ENCODE measurements around the gene EREG.
A peak's percentile ranks its signal among the peaks of the same experiment; 100 is the strongest.
"Not testable (repeated sequence)": the region's sequence is repeated elsewhere in the genome, so short reads cannot be mapped to it uniquely, and the experiment has no call there.

EREG gene

GRCh38 chr4:74339501-74339900, 25.4 kb upstream of the EREG start:
- H3K27ac ChIP-seq, result no peak overlapping the region
- no peak for DNase-seq (ENCODE audit: low read depth, low spot score)

GRCh38 chr4:74340421-74340820, 24.5 kb upstream of the EREG start:
- not testable (repeated sequence) for DNase-seq (ENCODE audit: low read depth, low spot score); H3K27ac ChIP-seq

GRCh38 chr4:74344031-74344430, 20.9 kb upstream of the EREG start:
- DNase-seq (ENCODE audit: low read depth, low spot score), result no peak
- H3K27ac ChIP-seq, result no peak overlapping the region

- no peak for DNase-seq (ENCODE audit: low read depth, low spot score)
- no peak overlapping the region for H3K27ac ChIP-seq
Measured at GRCh38 chr4:74353858-74354257, 11.1 kb upstream of the EREG start.

GRCh38 chr4:74357965-74358364, 7.0 kb upstream of the EREG start:
- no peak for DNase-seq (ENCODE audit: low read depth, low spot score)
- H3K27ac ChIP-seq, result no peak overlapping the region

- no peak for DNase-seq (ENCODE audit: low read depth, low spot score)
- no peak overlapping the region for H3K27ac ChIP-seq
Measured at GRCh38 chr4:74361671-74362070, 3.3 kb upstream of the EREG start.

- DNase-seq (ENCODE audit: low read depth, low spot score), result no peak
- peak overlapping the region; percentile 41 for H3K27ac ChIP-seq
Measured at GRCh38 chr4:74362347-74362746, 2.6 kb upstream of the EREG start.

- H3K27ac ChIP-seq, result peak overlapping the region; percentile 95
- no peak for DNase-seq (ENCODE audit: low read depth, low spot score)
Measured at GRCh38 chr4:74364256-74364651, 691 bp upstream of the EREG start.

- peak overlapping the region; percentile 95 for H3K27ac ChIP-seq
- no peak for DNase-seq (ENCODE audit: low read depth, low spot score)
Measured at GRCh38 chr4:74365761-74366160, 816 bp downstream of the EREG start.

- DNase-seq (ENCODE audit: low read depth, low spot score), result no peak
- H3K27ac ChIP-seq, result peak overlapping the region; percentile 95
Measured at GRCh38 chr4:74366367-74366911, 1.5 kb downstream of the EREG start.

- peak overlapping the region; percentile 95 for H3K27ac ChIP-seq
- DNase-seq (ENCODE audit: low read depth, low spot score), result no peak
Measured at GRCh38 chr4:74367656-74368290, 2.8 kb downstream of the EREG start.

- H3K27ac ChIP-seq, result peak overlapping the region; percentile 95
- no peak for DNase-seq (ENCODE audit: low read depth, low spot score)
Measured at GRCh38 chr4:74368596-74368995, 3.7 kb downstream of the EREG start.

GRCh38 chr4:74369855-74370254, 4.9 kb downstream of the EREG start:
- DNase-seq (ENCODE audit: low read depth, low spot score), result no peak

GRCh38 chr4:74370912-74371311, 6.0 kb downstream of the EREG start:
- no peak for DNase-seq (ENCODE audit: low read depth, low spot score)
- peak overlapping the region; percentile 95 for H3K27ac ChIP-seq

More at GRCh38 chr4:74369855-74370254, 4.9 kb downstream of the EREG start:
- H3K27ac ChIP-seq, result peak overlapping the region; percentile 95

GRCh38 chr4:74374128-74374527, 9.2 kb downstream of the EREG start:
- DNase-seq (ENCODE audit: low read depth, low spot score), result no peak
- H3K27ac ChIP-seq, result peak overlapping the region; percentile 95

GRCh38 chr4:74374561-74375327, 9.8 kb downstream of the EREG start:
- H3K27ac ChIP-seq, result peak overlapping the region; percentile 95

GRCh38 chr4:74375824-74376426, 11.0 kb downstream of the EREG start:
- peak overlapping the region; percentile 95 for H3K27ac ChIP-seq
- no peak for DNase-seq (ENCODE audit: low read depth, low spot score)

More at GRCh38 chr4:74374561-74375327, 9.8 kb downstream of the EREG start:
- DNase-seq (ENCODE audit: low read depth, low spot score), result peak; percentile 96

- H3K27ac ChIP-seq, result peak overlapping the region; percentile 95
- DNase-seq (ENCODE audit: low read depth, low spot score), result no peak
Measured at GRCh38 chr4:74376888-74377483, 12.0 kb downstream of the EREG start.

GRCh38 chr4:74377714-74378113, 12.8 kb downstream of the EREG start:
- DNase-seq (ENCODE audit: low read depth, low spot score), result no peak
- peak overlapping the region; percentile 95 for H3K27ac ChIP-seq

- peak overlapping the region; percentile 95 for H3K27ac ChIP-seq
- DNase-seq (ENCODE audit: low read depth, low spot score), result no peak
Measured at GRCh38 chr4:74378573-74378972, 13.6 kb downstream of the EREG start.

GRCh38 chr4:74379912-74380311, 15.0 kb downstream of the EREG start:
- no peak for DNase-seq (ENCODE audit: low read depth, low spot score)

More at GRCh38 chr4:74379912-74380311, 15.0 kb downstream of the EREG start:
- peak overlapping the region; percentile 95 for H3K27ac ChIP-seq
